Tibial nerve (tissue), 4 donors: ENCODE results near the gene BPIFB3.

Experiments
- CTCF ChIP-seq, 5 experiments: fragments of 200-600 bp in 3 of 5; fragments of 450-650 bp in 2 of 5; sonication (generic) in 3 of 5; IDR thresholded peaks; one replicate each; pipeline ENCODE4 v1.5.1; 2016 to 2019; ENCODE audit warnings: antibody characterized with exemption in 5 of 5, mild to moderate bottlenecking in 3 of 5, moderate library complexity in 2 of 5
- EP300 ChIP-seq, 2 donors: sonication (generic); formaldehyde crosslinking; IDR thresholded peaks; one replicate each; pipeline ENCODE4 v1.6.1; 2017; ENCODE audit warnings: antibody characterized with exemption in 2 of 2, mild to moderate bottlenecking in 1 of 2
- POLR2A ChIP-seq, 2 donors: fragments of 450-650 bp; IDR thresholded peaks; one replicate each; pipeline ENCODE4 v1.6.1; 2017; ENCODE audit warnings: antibody characterized with exemption in 2 of 2, mild to moderate bottlenecking in 2 of 2, moderate library complexity in 2 of 2

- TF ChIP-seq POLR2A (IDR thresholded peaks at IDR 0.05) (no peak), CTCF (IDR thresholded peaks at IDR 0.05) (no peak), EP300 (IDR thresholded peaks at IDR 0.05) (no peak)
Observed at GRCh38 chr20:33111306-33111705, 57.6 kb downstream of the BPIFB3 start.
